A549 (cell line): ENCODE data around the gene CARMIL3. TPM values are rescaled to one million over a fixed set of nuclear protein-coding genes. Genes with fewer than 3 reads are reported as not detected.

ENCODE experiments used
- ATAC-seq, 2 experiments: fragments of 200-7000 bp in 1 of 2; fragments of >200 bp in 1 of 2; cut with Nextera tagmentation in 1 of 2; cut with Tn5 transposase in 1 of 2; 3 replicates each; pipeline versions ENCODE4 v1.8.0 to v1.9.1; 2018 to 2020; ENCODE audit warnings: mild to moderate bottlenecking in 1 of 2, moderate library complexity in 1 of 2
- CTCF ChIA-PET: fragments of 300-600 bp; sonication (Branson Sonifier 250); formaldehyde crosslinking; extraction: SDS; loops from one replicate; lab custom pipeline; 2021; ENCODE audit warnings: antibody characterized with exemption, inconsistent platforms; lab: Yijun Ruan, JAX
- POLR2A ChIA-PET: fragments of 350-600 bp; formaldehyde crosslinking; extraction: SDS; loops from one replicate; lab custom pipeline; 2021; ENCODE audit warnings: antibody characterized with exemption, inconsistent platforms; lab: Yijun Ruan, JAX
- DNase-seq, 2 experiments: peaks; one replicate each; pipeline versions ENCODE4 v3.0.0 to v3.0.0-alpha.2; 2011 to 2016; ENCODE audit warnings: low read depth in 1 of 2, low spot score in 1 of 2
- FAIRE-seq: peaks from 2 replicates; lab custom pipeline; 2011; peaks lifted over from hg19 to GRCh38; lab: Jason Lieb, UNC
- H3K27ac ChIP-seq, 2 experiments: fragments of >200 bp; sonication (Bioruptor Twin); formaldehyde crosslinking; 3 replicates each; pipeline ENCODE4 v1.5.1; 2016 to 2017
- H3K4me1 ChIP-seq: fragments of >200 bp; sonication (Bioruptor Twin); formaldehyde crosslinking; 3 replicates; pipeline ENCODE4 v1.6.1; 2016
- H3K4me2 ChIP-seq: fragments of >200 bp; sonication (Bioruptor Twin); formaldehyde crosslinking; 3 replicates; pipeline ENCODE4 v1.6.1; 2016
- H3K4me3 ChIP-seq: fragments of >200 bp; sonication (Bioruptor Twin); formaldehyde crosslinking; 3 replicates; pipeline ENCODE4 v1.5.1; 2016
- H3K9me3 ChIP-seq: fragments of >200 bp; sonication (Bioruptor Twin); formaldehyde crosslinking; 3 replicates; pipeline ENCODE4 v1.6.1; 2016
- BCL3 ChIP-seq: fragments of >200 bp; sonication (Bioruptor Twin); formaldehyde crosslinking; IDR thresholded peaks from 3 replicates; pipeline ENCODE4 v1.6.1; 2016
- BHLHE40 ChIP-seq: IDR thresholded peaks from 2 replicates; pipeline ENCODE4 v1.6.1; 2012; ENCODE audit warnings: low read depth, low read length, inconsistent platforms
- CBX2 ChIP-seq: fragments of 200-600 bp; sonication (generic); IDR thresholded peaks from 2 replicates; pipeline ENCODE4 v1.6.1; 2016; ENCODE audit warnings: low read depth, mild to moderate bottlenecking, borderline replicate concordance
- CEBPB ChIP-seq, 2 experiments: fragments of >200 bp in 1 of 2; sonication (Bioruptor Twin) in 1 of 2; formaldehyde crosslinking in 1 of 2; IDR thresholded peaks; 2 replicates each; pipeline ENCODE4 v1.6.1; 2012 to 2016
- CTCF ChIP-seq: fragments of >200 bp; sonication (Bioruptor Twin); formaldehyde crosslinking; IDR thresholded peaks from 3 replicates; pipeline ENCODE4 v1.5.1; 2016
- EHF ChIP-seq: fragments of 250-450 bp; sonication (Bioruptor Pico); IDR thresholded peaks from 2 replicates; pipeline ENCODE4 v1.5.0; 2020; ENCODE audit warnings: mild to moderate bottlenecking
- EHMT2 ChIP-seq: fragments of 200-600 bp; sonication (generic); IDR thresholded peaks from 2 replicates; pipeline ENCODE4 v1.6.1; 2016; ENCODE audit warnings: antibody characterized with exemption, low read depth, mild to moderate bottlenecking, moderate library complexity
- ELK1 ChIP-seq: fragments of 150-350 bp; IDR thresholded peaks from 2 replicates; pipeline ENCODE4 v1.6.1; 2014; ENCODE audit warnings: low read depth, mild to moderate bottlenecking, low read length
- FOXS1 ChIP-seq: fragments of 250-450 bp; sonication (Bioruptor Pico); IDR thresholded peaks from 2 replicates; pipeline ENCODE4 v1.5.0; 2020; ENCODE audit warnings: mild to moderate bottlenecking, moderate library complexity
- GATA3 ChIP-seq: IDR thresholded peaks from 2 replicates; pipeline ENCODE4 v1.6.1; 2012; ENCODE audit warnings: borderline replicate concordance
- HES2 ChIP-seq: fragments of >200 bp; sonication (Bioruptor Twin); formaldehyde crosslinking; IDR thresholded peaks from 2 replicates; pipeline ENCODE4 v1.6.1; 2016
- HOXA7 ChIP-seq: fragments of 250-450 bp; sonication (Bioruptor Pico); IDR thresholded peaks from 2 replicates; pipeline ENCODE4 v1.5.0; 2020; ENCODE audit warnings: mild to moderate bottlenecking, moderate library complexity
- JUN ChIP-seq, 2 experiments: fragments of >200 bp; sonication (Bioruptor Twin); formaldehyde crosslinking; IDR thresholded peaks; 2 replicates in 1 of 2; 3 replicates in 1 of 2; pipeline ENCODE4 v1.6.1; 2016 to 2017
- JUNB ChIP-seq: fragments of >200 bp; sonication (Bioruptor Twin); formaldehyde crosslinking; IDR thresholded peaks from 2 replicates; pipeline ENCODE4 v1.6.1; 2016
- KDM1A ChIP-seq: fragments of 200-600 bp; sonication (generic); IDR thresholded peaks from 2 replicates; pipeline ENCODE4 v1.6.1; 2016; ENCODE audit warnings: low read depth, mild to moderate bottlenecking
- NFE2L2 ChIP-seq: fragments of 150-350 bp; conservative IDR thresholded peaks from 2 replicates; pipeline ENCODE4 v1.6.1; 2014; ENCODE audit warnings: low read length
- POLR2A ChIP-seq: IDR thresholded peaks from 2 replicates; pipeline ENCODE4 v1.6.1; 2012; ENCODE audit warnings: mild to moderate bottlenecking, low read length
- POLR2AphosphoS2 ChIP-seq: conservative IDR thresholded peaks from 2 replicates; pipeline ENCODE4 v1.6.1; 2012; ENCODE audit warnings: low read length, improper control_type of control experiment, inconsistent platforms
- RARB ChIP-seq: fragments of 250-450 bp; sonication (Bioruptor Pico); IDR thresholded peaks from 2 replicates; pipeline ENCODE4 v1.8.0; 2021; ENCODE audit warnings: mild to moderate bottlenecking, moderate library complexity
- TFCP2L1 ChIP-seq: fragments of 250-450 bp; sonication (Bioruptor Pico); IDR thresholded peaks from 2 replicates; pipeline ENCODE4 v1.5.0; 2021; ENCODE audit warnings: mild to moderate bottlenecking
- TP53 ChIP-seq: fragments of 250-450 bp; sonication (Bioruptor Pico); IDR thresholded peaks from 2 replicates; pipeline ENCODE4 v1.5.0; 2021; ENCODE audit warnings: mild to moderate bottlenecking, moderate library complexity
- USF2 ChIP-seq: fragments of 450-650 bp; IDR thresholded peaks from 2 replicates; pipeline ENCODE4 v1.6.1; 2014; ENCODE audit warnings: antibody characterized with exemption
- ZC3H11A ChIP-seq: fragments of 450-650 bp; IDR thresholded peaks from 2 replicates; pipeline ENCODE4 v1.6.1; 2014; ENCODE audit warnings: antibody characterized with exemption, mild to moderate bottlenecking
- ZSCAN20 ChIP-seq: fragments of 250-450 bp; sonication (Bioruptor Pico); IDR thresholded peaks from 2 replicates; pipeline ENCODE4 v1.8.0; 2022; ENCODE audit warnings: mild to moderate bottlenecking, moderate library complexity
- WGBS: methylation state at CpG from one replicate; pipeline ENCODE4 v1.1.6; 2017; ENCODE audit errors: missing lambda C conversion rate; 5-methylcytosine and 5-hydroxymethylcytosine counted together
- polyA plus RNA-seq, 4 experiments: library from polyadenylated mRNA; depleted of rRNA in 3 of 4; stranded (reverse); fragments of >200 nt; fragmentation: RNase III in 1 of 4; extraction: RNeasy Plus Mini Kit Qiagen cat#74134 plus additional on column Dnase treatment in 1 of 4; gene quantifications; 2 replicates in 3 of 4; 3 replicates in 1 of 4; pipeline ENCODE4 v1.2.3, GENCODE V29; 2011 to 2017
- TF ChIP-seq, protein P1 (sequence below): IDR thresholded peaks from 2 replicates; pipeline ENCODE4 v1.6.1; 2012

Gene CARMIL3
- polyA plus RNA-seq, 2 of the 4 experiments (the other 2 are of a cell fraction), result 0.45 to 0.98 TPM

DNA sequence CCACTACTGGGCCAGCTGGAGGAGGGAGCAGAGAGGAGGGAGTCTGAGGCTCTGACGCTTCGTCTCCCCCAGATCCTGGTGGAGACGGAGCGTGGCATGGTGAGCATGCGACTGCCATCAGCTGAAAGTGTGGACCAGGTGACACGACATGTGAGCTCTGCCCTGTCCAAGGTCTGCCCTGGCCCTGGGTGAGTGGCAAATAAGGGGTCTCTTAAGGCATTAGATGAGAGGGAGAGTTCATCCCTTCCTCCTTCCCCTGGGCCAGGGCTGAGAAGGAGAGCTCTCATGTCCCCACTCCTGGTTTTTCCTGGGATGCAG lies 2.5 kb downstream of the CARMIL3 start:
- DNase-seq, result no peak
- Histone ChIP-seq H3K4me3 (no peak overlapping the region), H3K4me1 (peaks cover 10% of the 10 kb centered on the region; the same call in 2 of the 3 replicates), H3K9me3 (no peaks in the 10 kb centered on the region), H3K27ac (no peak overlapping the region), H3K4me2 (no peak overlapping the region)
- ChIA-PET CTCF (interaction anchor here (1.2 to 15.8 kb wide), 7 partner anchors 12 to 243 kb away, joined by 4 to 405 read pairs (median 14); partner anchors contain the start of genes IRF9, PCK2 and PSME1), POLR2A (interaction anchor here (0.7 to 1.6 kb wide), 3 partner anchors 39 to 188 kb away, joined by 3 to 9 read pairs (median 3); partner anchors contain the start of genes DCAF11, NRL, PCK2 and TINF2)
- TF ChIP-seq HOXA7 (CRISPR knock-in tag), result no peak
- TF ChIP-seq EHF (CRISPR knock-in tag), result no peak
- TF ChIP-seq NFE2L2, result no peak
- TF ChIP-seq GATA3, result no peak
- TF ChIP-seq USF2, result no peak
- TF ChIP-seq BCL3, result no peak
- no peak for TF ChIP-seq JUN (IDR thresholded peaks at IDR 0.05)
- TF ChIP-seq CEBPB (IDR thresholded peaks at IDR 0.05), result no peak
- TF ChIP-seq TFCP2L1 (CRISPR knock-in tag), result no peak
- no peak for TF ChIP-seq EHMT2
- no peak for TF ChIP-seq CTCF
- TF ChIP-seq RARB (CRISPR knock-in tag), result no peak
- TF ChIP-seq POLR2A, result no peak
- no peak for TF ChIP-seq TP53 (CRISPR knock-in tag)
- TF ChIP-seq ELK1, result no peak
- no peak for TF ChIP-seq POLR2AphosphoS2
- TF ChIP-seq HES2, result no peak
- no peak for FAIRE-seq
- no peak for ATAC-seq
- 70% methylated on average over 6 of the region's 6 CpGs for WGBS

- no peaks in the 10 kb centered on the region for H3K9me3 ChIP-seq
- TF ChIP-seq KDM1A (no peak), JUNB (no peak), FOXS1 (CRISPR knock-in tag) (no peak), CBX2 (no peak), NFE2L2 (no peak), BHLHE40 (no peak), ZSCAN20 (CRISPR knock-in tag) (no peak), ZC3H11A (no peak), HOXA7 (CRISPR knock-in tag) (no peak), GATA3 (no peak)
- TF ChIP-seq, protein P1, sequence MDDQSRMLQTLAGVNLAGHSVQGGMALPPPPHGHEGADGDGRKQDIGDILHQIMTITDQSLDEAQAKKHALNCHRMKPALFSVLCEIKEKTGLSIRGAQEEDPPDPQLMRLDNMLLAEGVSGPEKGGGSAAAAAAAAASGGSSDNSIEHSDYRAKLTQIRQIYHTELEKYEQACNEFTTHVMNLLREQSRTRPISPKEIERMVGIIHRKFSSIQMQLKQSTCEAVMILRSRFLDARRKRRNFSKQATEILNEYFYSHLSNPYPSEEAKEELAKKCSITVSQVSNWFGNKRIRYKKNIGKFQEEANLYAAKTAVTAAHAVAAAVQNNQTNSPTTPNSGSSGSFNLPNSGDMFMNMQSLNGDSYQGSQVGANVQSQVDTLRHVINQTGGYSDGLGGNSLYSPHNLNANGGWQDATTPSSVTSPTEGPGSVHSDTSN, result no peak
- TF ChIP-seq, all 56 proteins: peak for 0
- no peak for FAIRE-seq
- POLR2A ChIA-PET, result interaction anchor here (1.3 to 1.6 kb wide), 2 partner anchors 39 to 188 kb away, joined by 3 to 9 read pairs; partner anchors contain the start of genes PCK2 and TINF2
- H3K27ac ChIP-seq, result no peak overlapping the region
- peaks cover 10% of the 10 kb centered on the region; the same call in 2 of the 3 replicates for H3K4me1 ChIP-seq
- H3K4me2 ChIP-seq, result no peak overlapping the region
- 56% methylated on average over 9 of the region's 9 CpGs for WGBS
- no peak for DNase-seq
- no peak overlapping the region for H3K4me3 ChIP-seq
- CTCF ChIA-PET, result interaction anchor here (1.2 to 15.8 kb wide), 6 partner anchors 12 to 242 kb away, joined by 4 to 405 read pairs (median 60); partner anchors contain the start of genes PCK2 and PSME1
- ATAC-seq, result no peak
Measured at GRCh38 chr14:24054646-24055045, 2.8 kb downstream of the CARMIL3 start.
